ENCODE measurements around the gene USF2.

USF2 gene

DNA sequence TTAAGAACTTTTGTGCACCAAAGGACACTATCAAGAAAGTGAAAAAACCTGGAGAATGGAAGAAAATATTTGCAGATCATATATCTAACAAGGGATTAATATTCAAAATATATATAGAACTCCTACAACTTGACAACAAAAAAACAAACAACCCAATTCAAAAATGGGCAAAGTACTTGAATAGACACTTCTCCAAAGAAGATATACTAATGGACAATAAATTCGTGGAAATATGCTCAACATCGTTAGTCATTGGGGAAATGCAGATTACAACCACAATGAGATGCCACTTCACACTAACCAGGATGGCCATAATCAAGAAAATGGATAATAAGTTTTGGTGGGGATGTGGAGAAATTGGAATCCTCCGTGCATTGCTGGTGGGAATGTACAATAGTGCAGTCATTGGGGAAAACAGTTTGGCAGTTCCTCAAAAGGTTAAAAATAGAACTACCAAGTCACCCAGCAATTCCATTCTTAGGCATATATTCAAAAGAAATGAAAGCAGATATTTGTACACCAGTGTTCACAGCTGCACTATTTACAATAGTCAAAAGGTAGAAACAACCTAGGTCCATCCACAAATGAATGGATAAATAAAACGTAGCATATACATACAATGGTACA is 22.2 kb upstream of the USF2 start:
- DNase-seq (ENCODE audit: low read depth) = no peak

DNA sequence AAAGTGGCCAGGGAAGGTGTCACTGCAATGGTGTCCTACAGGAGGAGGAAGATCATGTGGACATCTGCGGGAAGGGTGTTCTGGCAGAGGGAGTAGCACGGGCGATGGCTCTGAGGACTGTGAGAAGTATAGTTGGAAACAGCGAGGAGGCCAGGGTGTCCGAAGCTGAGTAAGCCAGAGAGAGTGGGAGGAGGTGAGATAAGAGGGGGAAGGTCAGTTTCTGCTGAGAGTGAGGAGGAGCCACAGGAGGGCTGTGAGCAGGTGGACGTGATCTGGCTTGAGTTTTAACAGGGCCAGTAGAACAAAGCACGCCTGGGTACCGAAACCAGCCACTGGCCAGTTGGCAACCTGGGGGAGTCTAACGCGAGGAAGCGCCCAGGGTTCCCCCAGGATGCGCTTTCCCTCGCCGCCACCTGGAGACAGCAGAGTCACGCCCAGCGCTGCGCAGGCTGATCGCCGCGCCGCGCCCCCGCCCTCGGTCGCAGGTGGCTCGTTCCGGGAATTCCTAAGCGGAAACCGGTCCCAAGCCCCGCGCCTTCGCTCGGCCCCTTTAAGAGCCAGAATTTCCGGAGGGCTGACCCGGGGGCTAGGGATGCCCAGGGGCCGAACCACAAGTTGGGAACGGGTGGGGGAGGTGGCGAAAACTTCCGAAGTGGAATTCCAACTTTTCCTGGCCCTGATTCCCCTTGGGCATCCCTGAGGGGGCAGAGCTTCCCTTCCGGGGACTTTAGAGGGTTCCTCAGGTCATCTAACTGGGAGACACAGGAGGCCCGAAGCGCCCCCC is 21.0 kb upstream of the USF2 start:
- peak; percentile 39 for DNase-seq (ENCODE audit: low read depth)

DNA sequence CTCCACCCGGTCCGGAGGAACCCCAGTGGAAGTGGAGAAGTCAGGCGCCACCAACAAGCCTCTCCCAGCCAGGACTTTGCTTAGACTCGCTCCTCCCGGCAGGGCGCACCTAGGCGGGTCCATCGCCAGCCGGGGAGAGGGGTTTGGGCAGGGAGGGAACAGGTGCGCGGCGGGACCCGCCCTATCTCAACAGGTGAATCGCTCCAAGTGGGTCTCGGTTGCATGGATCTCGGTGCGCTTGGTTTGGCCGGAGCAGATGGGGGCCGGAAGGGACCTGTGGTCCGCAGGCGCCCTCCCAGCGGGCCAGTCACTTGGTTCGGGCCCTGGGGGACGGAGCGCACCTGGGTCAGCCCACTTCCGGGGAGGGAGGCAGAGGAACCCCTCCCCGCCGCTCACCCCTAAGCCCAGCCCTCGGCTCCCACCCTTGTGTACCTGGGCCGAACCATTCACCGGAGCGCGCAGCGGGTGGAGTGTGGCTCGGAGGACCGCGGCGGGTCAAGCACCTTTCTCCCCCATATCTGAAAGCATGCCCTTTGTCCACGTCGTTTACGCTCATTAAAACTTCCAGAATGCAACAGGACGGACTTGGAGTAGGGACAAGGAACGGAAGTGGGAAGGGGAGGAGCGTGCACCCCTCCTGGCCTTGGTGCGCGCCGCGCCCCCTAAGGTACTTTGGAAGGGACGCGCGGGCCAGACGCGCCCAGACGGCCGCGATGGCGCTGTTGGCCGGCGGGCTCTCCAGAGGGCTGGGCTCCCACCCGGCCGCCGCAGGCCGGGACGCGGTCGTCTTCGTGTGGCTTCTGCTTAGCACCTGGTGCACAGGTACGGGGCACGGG is 20.2 kb upstream of the USF2 start, which contains the start of gene LSR:
Gene LSR (plus strand): TSS at position 693 of the 836 bp plus-strand sequence. CDS start 21 bp downstream, at position 714.
- peak; percentile 54 for DNase-seq (ENCODE audit: low read depth)

DNA sequence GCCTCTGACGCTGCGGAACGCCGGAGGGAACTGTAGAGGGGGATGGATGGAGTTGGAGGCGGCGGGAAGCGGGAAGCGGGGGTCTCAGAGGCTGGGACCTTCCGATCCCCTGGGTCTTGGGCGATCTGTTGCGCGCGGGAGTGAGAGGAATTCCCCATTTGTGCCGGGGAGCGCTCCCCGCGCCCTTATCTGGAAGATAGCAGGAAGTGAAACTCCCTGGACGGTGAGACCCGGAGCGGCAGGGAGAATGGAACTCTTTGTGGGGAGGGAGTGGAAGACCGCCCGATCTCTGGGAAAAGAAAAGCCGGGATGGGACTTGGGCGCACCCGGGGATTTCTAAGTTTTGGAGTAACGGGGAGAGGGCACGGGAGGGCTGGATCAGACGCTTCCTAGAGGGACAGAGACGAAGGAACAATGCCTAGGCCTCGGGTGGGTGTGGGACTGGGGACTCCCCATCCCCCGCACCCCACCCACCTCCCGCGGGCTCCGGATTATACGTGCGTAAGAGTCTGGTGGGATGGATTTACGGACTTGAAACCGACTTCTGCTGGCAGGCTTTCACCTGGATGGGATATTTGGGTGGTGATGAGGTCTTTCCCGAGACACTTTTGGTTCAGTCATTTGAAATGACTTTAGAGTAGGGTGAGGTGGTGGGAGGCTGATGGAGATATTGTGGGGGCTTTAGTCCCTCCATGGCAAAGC is 19.5 kb upstream of the USF2 start:
- no peak for DNase-seq (ENCODE audit: low read depth)

DNA sequence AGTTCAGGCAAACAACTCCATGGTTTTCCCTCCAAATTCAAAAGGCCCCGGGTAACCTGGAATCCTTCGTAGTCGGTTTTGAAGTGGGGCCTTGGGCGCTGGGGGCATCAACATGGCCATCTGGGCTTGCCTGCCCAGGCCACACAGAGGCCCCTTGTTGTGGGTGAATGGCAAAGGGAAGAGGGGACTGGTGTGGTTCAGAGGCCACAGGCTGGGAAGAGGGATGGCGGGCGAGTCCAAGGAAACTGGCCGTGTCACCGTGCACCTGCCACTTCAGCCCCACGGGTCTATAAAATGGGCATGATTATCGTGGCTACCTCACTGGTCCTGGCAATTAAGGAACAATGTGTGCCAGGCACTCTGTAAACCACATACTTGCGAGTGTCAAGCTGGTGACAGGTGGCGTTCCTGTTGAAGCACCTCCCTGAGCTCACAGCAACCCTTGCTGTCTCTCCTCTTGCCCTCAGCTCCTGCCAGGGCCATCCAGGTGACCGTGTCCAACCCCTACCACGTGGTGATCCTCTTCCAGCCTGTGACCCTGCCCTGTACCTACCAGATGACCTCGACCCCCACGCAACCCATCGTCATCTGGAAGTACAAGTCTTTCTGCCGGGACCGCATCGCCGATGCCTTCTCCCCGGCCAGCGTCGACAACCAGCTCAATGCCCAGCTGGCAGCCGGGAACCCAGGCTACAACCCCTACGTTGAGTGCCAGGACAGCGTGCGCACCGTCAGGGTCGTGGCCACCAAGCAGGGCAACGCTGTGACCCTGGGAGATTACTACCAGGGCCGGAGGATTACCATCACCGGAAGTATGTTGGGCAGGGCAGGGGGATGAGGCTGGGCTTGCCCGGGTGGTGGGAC is 18.7 kb upstream of the USF2 start:
- DNase-seq (ENCODE audit: low read depth) = no peak

DNA sequence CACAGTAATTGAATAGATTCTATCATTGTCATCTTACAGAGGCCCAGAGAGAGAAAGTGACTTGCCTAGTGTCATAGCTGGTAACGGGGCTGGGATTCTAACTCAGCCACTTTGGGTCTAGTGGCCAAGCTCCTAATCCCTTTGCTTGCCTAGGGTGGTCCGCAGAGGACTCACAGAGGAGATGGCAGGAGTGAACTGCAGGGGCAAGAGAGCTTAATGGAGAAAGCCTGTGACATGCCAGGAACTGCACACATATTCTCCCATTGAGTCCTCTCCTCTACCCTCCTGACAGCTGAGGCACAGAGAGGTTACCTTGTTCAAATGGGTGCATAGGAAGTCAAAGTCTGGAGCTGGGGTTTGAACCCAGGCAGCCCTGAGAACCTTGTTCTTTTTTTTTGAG is 17.3 kb upstream of the USF2 start:
- no peak for DNase-seq (ENCODE audit: low read depth)

DNA sequence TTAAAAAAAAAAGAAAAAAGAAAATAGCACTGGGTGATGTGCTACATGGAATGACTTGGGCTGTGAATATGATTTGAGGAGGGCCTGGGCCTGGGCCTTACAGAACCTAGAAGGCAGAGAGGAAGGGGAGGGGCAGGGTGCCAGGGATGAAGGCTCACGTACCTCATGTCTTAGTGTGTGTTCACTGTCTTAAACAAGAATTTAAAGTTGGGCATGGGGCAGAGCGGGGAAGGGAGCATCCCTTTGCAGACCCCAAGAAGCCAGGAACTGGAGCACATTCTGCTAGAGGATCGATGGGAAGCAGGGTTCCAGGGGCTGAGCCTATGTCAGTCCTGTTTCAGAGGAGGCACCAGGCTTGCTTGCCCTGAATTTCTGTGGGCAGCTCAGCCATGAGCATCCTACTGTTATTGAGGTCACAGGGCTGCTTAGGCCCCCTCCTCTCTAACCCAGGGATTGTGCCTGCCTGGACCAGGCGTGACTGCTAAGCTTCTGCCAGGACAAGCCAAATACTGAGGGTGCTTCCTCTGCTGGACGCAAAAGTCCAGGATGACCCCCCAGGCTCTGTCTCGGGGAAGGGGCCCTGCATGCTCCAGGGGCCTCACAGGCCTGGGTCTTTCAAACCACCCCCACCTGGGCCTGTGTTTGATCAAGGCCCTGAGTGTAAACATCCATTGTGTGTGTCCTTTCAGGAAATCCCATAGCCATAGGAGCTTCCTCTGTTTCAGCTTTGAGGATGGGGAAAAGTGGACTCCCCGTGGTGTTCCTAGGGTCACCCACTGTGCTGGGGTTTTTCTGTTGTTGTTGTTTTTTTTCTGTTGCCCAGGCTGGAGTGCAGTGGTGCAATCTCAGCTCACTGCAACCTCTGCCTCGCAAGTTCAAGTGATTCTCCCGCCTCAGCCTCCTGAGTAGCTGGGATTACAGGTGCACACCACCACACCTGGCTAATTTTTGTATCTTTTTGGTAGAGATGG is 15.2 kb upstream of the USF2 start:
- no peak for DNase-seq (ENCODE audit: low read depth)

DNA sequence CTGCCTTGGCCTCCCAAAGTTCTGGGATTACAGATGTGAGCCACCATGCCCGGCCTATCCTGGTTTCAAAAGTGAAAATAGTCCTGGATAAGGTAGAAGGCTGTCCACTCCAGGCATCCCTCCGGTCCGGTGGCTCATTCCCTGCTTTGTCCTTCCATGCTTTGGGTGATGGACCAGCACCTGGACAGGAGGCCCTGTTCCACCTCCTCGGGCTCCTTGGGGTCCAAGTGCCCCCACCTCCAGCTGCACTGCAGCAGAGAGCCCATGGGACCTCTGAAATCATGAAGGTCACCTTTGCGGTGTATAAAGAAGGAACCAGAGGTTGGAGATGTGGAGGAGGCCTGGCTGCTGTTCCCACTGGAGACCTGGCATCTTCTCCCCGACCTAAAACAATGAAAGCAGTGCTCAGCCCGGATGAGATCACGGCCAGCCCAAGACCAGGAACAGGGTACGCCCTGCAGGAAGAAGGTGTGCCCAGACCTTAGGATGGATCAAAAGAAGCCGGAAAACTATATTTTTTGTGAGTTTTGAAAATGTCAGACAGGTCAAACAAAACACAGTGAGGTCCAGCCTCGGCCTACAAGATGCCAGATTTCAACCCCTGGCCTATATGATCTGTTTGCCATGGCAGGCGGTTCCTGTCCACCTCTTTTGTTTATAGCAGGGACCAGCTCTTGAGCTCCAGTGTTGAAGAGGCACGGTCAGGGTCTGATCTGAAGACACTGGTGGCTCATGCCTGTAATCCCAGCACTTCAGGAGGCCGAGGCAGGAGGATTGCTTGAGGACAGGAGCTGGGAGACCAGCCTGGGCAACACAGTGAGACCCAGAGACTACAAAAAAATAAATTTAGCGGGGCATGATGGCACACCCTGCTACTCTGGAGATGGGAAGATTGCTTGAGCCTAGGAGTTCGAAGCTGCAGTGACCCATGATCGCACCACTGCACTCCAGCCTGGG is 14.1 kb upstream of the USF2 start:
- no peak for DNase-seq (ENCODE audit: low read depth)

DNA sequence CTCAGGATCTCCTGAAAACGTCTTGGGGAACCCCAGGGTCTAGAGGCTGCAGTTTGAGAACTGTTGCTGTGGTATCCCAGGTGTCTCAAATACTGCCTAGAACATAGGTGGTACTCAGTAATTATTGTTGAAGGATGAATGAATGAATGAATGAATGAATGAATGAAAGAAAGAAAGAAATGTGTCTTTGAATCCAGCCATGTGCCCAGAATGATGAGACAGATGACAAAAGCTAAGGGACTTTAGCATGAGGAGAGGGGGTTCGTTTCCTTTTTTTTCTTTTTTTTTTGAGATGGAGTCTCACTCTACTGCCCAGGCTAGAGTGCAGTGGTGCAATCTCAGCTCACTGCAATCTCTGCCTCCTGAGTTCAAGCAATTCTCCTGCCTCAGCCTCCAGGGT is 12.2 kb upstream of the USF2 start:
- no peak for DNase-seq (ENCODE audit: low read depth)

DNA sequence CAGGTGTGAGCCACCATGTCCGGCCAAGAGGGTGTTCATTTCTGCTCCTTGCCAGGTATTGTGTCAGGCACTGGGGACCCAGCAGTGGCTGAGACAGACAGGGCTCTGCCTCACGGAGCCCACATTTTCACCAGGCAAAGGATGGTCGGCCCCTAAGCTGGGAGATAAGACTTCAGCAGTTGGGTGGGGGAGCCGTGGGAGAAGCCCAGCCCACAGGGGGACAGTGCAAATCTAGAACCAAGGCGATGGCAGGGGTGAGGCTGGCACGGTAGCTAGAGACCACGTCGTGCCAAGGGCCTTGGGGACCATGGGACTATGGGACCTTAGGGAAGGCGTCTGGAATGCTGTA is 11.7 kb upstream of the USF2 start:
- no peak for DNase-seq (ENCODE audit: low read depth)

DNA sequence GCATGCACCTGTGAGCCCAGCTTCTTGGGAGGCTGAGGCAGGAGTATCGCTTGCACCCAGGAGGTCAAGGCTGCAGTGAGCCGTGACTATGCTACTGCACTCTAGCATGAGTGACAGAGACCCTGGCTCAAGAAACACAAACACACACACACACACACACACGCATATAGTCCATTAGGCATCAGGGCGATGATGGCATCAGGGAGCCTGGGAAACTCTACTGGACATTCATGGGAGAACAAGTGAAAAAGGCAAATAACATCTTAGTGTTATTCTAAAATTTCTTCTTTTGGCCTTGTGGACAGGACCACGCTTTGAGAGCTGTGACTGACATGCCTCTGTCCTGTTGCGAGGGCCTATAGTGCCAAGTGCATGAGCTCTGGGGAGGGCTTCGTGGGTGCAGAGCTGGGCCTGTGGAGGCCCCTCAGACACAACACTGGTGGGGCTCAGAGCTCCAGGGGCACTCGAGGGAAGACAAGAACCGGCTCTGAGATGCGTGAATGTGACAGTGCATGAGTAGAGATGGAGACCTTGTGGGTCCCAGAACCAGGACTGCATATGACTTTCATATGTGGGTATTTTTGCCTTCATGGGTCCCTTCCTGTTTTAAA is 8.0 kb upstream of the USF2 start:
- no peak for DNase-seq (ENCODE audit: low read depth)

DNA sequence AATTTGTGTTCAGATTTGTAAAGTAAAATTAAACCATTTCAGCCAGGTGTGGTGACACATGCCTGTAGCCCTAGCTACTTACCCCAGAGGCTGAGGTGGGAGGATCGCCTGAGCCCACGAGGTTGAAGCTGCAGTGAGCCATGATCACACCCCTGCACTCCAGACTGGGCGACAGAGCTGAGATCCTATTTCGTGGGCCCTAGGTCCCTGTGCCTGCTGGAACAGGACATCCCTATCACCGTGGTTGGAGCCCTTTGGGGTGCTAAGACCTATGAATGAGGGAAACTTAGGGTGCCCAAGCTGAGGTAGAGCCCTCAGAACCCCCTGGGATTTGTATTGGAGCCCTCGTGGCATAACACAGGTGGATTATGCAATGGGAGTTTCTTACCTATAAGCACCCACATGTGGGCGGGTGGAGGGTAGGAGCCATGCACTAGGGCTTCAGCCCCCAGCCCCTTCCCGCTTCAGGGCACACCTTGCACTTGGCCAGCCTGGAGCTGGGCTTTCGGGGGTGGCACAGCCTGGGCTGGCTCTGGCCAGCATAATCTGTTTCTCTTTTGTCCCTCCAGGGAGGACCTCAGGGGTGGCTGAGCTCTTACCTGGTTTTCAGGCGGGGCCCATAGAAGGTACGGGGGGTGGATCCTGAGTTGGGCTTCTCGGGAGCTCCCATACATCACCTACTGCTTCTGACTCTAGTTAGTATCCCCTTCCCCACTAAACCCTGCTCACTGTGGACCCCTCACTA is 7.2 kb upstream of the USF2 start:
- DNase-seq (ENCODE audit: low read depth) = no peak

DNA sequence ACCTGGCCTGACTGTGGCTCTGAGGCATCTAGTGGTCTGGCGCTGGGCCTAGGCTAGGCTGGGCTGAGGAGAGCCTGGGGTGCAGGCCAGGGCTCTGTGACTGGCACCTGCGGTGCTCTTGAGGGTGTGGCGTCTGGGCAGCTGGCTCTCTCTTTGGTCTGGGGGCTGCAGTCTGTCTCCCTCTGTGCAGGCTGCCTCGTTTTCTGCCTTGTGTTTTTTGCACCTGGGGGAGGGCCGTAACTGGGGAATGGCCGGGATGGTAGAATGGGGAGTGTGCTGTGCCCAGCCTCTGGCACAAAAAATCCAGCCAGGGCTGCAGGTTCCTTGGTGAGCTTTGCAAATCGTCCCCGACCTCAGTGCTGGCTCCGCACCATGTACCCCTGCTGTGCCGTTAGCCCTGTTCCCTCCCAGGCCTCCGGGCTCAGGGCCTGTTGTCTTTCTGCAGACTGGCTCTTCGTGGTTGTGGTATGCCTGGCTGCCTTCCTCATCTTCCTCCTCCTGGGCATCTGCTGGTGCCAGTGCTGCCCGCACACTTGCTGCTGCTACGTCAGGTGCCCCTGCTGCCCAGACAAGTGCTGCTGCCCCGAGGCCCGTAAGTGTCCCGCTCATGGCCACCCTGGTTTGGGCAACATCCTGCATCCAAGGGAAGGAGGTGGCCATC is 6.5 kb upstream of the USF2 start:
- no peak for DNase-seq (ENCODE audit: low read depth)

DNA sequence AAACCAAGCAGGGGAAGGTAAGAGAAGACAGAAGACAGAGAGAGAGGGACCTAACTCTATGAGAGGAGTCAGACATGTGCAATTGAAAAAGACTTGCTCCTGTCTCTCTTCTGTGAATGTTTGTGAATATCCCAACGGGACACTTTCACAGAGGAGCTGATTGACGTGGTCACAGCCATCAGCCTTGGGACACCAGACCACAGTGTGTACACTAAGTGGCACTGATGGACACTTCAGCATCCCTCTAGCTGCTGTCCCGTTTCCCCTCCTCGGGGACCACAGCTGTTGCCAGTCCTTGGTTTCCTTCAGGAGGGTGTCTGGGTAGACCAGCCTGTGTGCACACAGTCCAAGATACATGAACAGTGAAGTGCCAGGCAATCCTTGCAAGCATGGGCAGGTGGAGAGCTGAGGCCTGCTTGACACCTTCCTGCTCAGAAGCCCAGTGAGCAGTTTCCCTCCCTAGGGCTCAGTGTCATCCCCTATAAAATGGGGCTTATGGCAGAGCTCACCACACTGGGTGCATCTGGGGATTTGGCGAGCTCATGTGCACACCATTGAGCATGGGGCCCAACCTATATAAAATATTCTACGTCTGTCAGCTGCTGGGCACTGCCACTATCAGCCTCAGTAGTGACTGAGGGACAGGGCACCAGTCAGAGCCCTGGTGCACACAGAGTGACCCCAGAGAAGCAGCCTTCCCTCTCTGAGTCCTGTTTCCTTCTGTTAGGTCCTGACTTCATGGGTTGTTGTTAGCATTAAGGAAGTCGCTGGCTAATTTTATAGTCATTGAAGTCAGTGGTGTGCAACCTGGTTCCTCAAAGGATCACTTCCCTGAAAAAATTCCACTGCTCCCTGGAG is 4.3 kb upstream of the USF2 start:
- DNase-seq (ENCODE audit: low read depth) = no peak

DNA sequence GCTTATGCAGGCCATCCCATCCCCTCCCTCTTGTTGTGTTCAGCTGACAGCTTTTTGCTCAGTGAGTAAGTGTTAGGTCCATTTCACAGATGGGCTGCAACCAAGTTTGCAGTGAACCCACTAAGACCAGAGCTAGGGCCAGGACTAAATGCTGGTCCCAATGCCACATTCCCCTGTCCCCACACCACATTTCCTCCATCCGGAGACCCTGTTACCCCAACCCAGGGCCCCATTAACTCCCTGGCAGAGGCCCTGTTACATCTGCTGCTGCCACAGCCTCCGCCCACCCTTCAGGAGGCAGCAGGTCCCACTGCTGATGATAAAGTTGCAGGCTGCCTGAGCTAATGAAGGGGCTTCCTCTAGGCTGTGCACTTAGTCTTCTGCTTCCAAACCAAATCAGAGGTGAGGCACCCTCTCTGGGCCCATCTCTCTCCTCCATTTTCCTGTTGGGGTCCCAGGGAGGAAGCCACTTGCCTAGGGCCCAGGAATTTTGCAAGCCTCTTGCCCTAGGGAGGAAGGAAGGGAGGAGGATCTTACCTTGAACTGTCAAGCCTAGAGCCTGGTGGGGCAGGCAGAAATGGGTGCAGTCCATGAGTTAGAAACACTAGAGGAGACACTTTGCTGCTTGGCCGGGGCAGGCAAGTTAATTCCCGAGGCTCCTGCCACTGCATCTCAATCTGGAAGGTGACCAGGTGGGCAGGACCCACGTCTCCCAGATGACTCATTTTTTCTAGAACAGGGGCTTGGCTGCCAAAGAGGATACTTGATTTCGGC is 3.4 kb upstream of the USF2 start:
- DNase-seq (ENCODE audit: low read depth) = no peak

All from stimulated activated CD8-positive, alpha-beta memory T cell treated with anti-CD3 and anti-CD28 coated beads, Interleukin-15, amount 100 ng/mL, for 1 hour (primary cell).